H1 (cell line): ENCODE results near the gene SAE1. TPM values are rescaled to one million over a fixed set of nuclear protein-coding genes. Genes with fewer than 3 reads are reported as not detected.

Experiments
- BCL11A ChIP-seq, 2 experiments: IDR thresholded peaks; one replicate each; pipeline ENCODE4 v1.6.1; 2011; ENCODE audit warnings: low read depth in 2 of 2, low read length in 2 of 2, mild to moderate bottlenecking in 2 of 2
- CEBPB ChIP-seq: IDR thresholded peaks from 2 replicates; pipeline ENCODE4 v1.6.1; 2012; ENCODE audit warnings: low read depth, low read length
- CHD2 ChIP-seq: IDR thresholded peaks from 2 replicates; pipeline ENCODE4 v1.6.1; 2012; ENCODE audit warnings: low read length, improper control_type of control experiment
- MAX ChIP-seq: IDR thresholded peaks from 2 replicates; pipeline ENCODE4 v1.6.1; 2012; ENCODE audit warnings: inconsistent platforms
- SP2 ChIP-seq: IDR thresholded peaks from 2 replicates; pipeline ENCODE4 v1.6.1; 2012; ENCODE audit warnings: mild to moderate bottlenecking, low read length, inconsistent platforms
- TEAD4 ChIP-seq: IDR thresholded peaks from 2 replicates; pipeline ENCODE4 v1.6.1; 2012; ENCODE audit warnings: low read depth, low read length, inconsistent platforms, mixed read lengths
- polyA plus RNA-seq, 7 experiments: library from polyadenylated mRNA; depleted of rRNA in 3 of 7; stranded (reverse) in 5 of 7; unstranded in 2 of 7; fragments of >200 nt in 5 of 7; fragments of 200-250 nt in 2 of 7; gene quantifications; 1 replicate in 5 of 7; 2 replicates in 1 of 7; 4 replicates in 1 of 7; pipeline versions ENCODE4 v1.2.1 to v1.2.3, GENCODE V29; 2011 to 2013; ENCODE audit warnings: missing spikeins in 2 of 7, mixed read lengths in 2 of 7
- total RNA-seq: library from RNA; stranded (reverse); fragmentation: NEBNext Ultra II Directional; extraction: Animal tissue kit (Norgen Biotek cat#: 25700); gene quantifications from 2 replicates; pipeline ENCODE4 v1.2.1, GENCODE V29; 2021

SAE1 gene
- total and polyA plus RNA-seq, 2 of the 8 experiments (the other 6 are each of a cell fraction or from before 2014, with no cell fraction given), result 213 to 268 TPM

GRCh38 chr19:47134545-47134944 is 3.9 kb downstream of the SAE1 start (continued):
- TF ChIP-seq CHD2 (no peak), MAX (no peak), CEBPB (no peak), BCL11A (IDR thresholded peaks at IDR 0.05; ENCODE audit: low read depth in 2 of 2, low read length in 2 of 2) (no peak), SP2 (no peak), TEAD4 (no peak)
